HepG2 (cell line): Measurements from ENCODE around the gene PAPOLB. TPM values are rescaled to one million over a fixed set of nuclear protein-coding genes. Genes with fewer than 3 reads are reported as not detected.
A peak's percentile ranks its signal among the peaks of the same experiment; 100 is the strongest.

ENCODE experiments used
- ERF ChIP-seq: IDR thresholded peaks from 2 replicates; pipeline ENCODE4 v1.6.1; 2018; ENCODE audit warnings: missing biosample characterization, missing genetic modification reagents
- FOSL2 ChIP-seq: sonication (generic); formaldehyde crosslinking; IDR thresholded peaks from 2 replicates; pipeline ENCODE4 v1.4.0; 2020; ENCODE audit warnings: missing genetic modification reagents
- GABPB1 ChIP-seq: IDR thresholded peaks from 2 replicates; pipeline ENCODE4 v1.6.1; 2016; ENCODE audit warnings: mild to moderate bottlenecking, missing genetic modification reagents, moderate library complexity, missing compliant biosample characterization
- GPN1 ChIP-seq: sonication (generic); formaldehyde crosslinking; IDR thresholded peaks from 2 replicates; pipeline ENCODE4 v1.5.1; 2020; ENCODE audit warnings: missing genetic modification reagents, borderline replicate concordance
- HES4 ChIP-seq: sonication (generic); formaldehyde crosslinking; IDR thresholded peaks from 2 replicates; pipeline ENCODE4 v1.9.0; 2021; ENCODE audit warnings: mild to moderate bottlenecking, missing genetic modification reagents, borderline replicate concordance
- KDM1A ChIP-seq: IDR thresholded peaks from 2 replicates; pipeline ENCODE4 v1.6.1; 2016; ENCODE audit warnings: missing compliant biosample characterization
- MZF1 ChIP-seq: sonication (generic); formaldehyde crosslinking; IDR thresholded peaks from 2 replicates; pipeline ENCODE4 v1.8.1; 2023; ENCODE audit warnings: mild to moderate bottlenecking, missing genetic modification reagents, borderline replicate concordance
- NFE2L1 ChIP-seq: sonication (generic); formaldehyde crosslinking; IDR thresholded peaks from 2 replicates; pipeline ENCODE4 v1.4.0; 2020; ENCODE audit warnings: missing genetic modification reagents, mild to moderate bottlenecking, borderline replicate concordance
- SATB2 ChIP-seq: sonication (generic); formaldehyde crosslinking; IDR thresholded peaks from 2 replicates; pipeline ENCODE4 v1.5.0; 2020; ENCODE audit warnings: missing genetic modification reagents
- SIN3B ChIP-seq: fragments of 150-350 bp; IDR thresholded peaks from 2 replicates; pipeline ENCODE4 v1.6.1; 2014; ENCODE audit warnings: low read length
- SMYD3 ChIP-seq: sonication (generic); formaldehyde crosslinking; IDR thresholded peaks from 2 replicates; pipeline ENCODE4 v1.8.1; 2023; ENCODE audit warnings: mild to moderate bottlenecking, missing genetic modification reagents
- SRSF9 ChIP-seq: fragments of 200-400 bp; formaldehyde crosslinking; IDR thresholded peaks from 2 replicates; pipeline ENCODE4 v1.6.1; 2018; ENCODE audit warnings: borderline replicate concordance, mild to moderate bottlenecking, low read depth, low read length; ENCODE audit not compliant: insufficient read depth, poor library complexity, severe bottlenecking
- TBX2 ChIP-seq: sonication (generic); formaldehyde crosslinking; IDR thresholded peaks from 2 replicates; pipeline ENCODE4 v1.5.0; 2020; ENCODE audit warnings: missing genetic modification reagents, mild to moderate bottlenecking, borderline replicate concordance
- TCF12 ChIP-seq, 2 experiments: fragments of 450-650 bp in 1 of 2; sonication (generic) in 1 of 2; formaldehyde crosslinking in 1 of 2; IDR thresholded peaks; 2 replicates each; pipeline versions ENCODE4 v1.6.1 to v1.8.0; 2017 to 2022; ENCODE audit warnings: antibody characterized with exemption in 1 of 2, mild to moderate bottlenecking in 1 of 2, missing genetic modification reagents in 1 of 2, moderate library complexity in 1 of 2
- ZBTB1 ChIP-seq: sonication (generic); formaldehyde crosslinking; IDR thresholded peaks from 2 replicates; pipeline ENCODE4 v1.4.0; 2020; ENCODE audit warnings: missing genetic modification reagents, borderline replicate concordance
- ZFP1 ChIP-seq: IDR thresholded peaks from 2 replicates; pipeline ENCODE4 v1.6.1; 2016
- ZNF773 ChIP-seq: sonication (generic); formaldehyde crosslinking; IDR thresholded peaks from 2 replicates; pipeline ENCODE4 v1.4.0; 2020; ENCODE audit warnings: missing genetic modification reagents, borderline replicate concordance
- ZNF775 ChIP-seq: sonication (generic); formaldehyde crosslinking; IDR thresholded peaks from 2 replicates; pipeline ENCODE4 v1.4.0; 2020; ENCODE audit warnings: missing genetic modification reagents, mild to moderate bottlenecking, moderate library complexity, borderline replicate concordance
- ZSCAN22 ChIP-seq: sonication (generic); formaldehyde crosslinking; IDR thresholded peaks from 2 replicates; pipeline ENCODE4 v1.4.0; 2020; ENCODE audit warnings: mild to moderate bottlenecking, missing genetic modification reagents
- ZZZ3 ChIP-seq: sonication (generic); formaldehyde crosslinking; IDR thresholded peaks from 2 replicates; pipeline ENCODE4 v1.4.0; 2020; ENCODE audit warnings: missing genetic modification reagents, mild to moderate bottlenecking, borderline replicate concordance
- polyA plus RNA-seq, 8 experiments: library from polyadenylated mRNA; depleted of rRNA in 3 of 8; stranded (reverse) in 7 of 8; unstranded in 1 of 8; fragments of >200 nt; fragmentation: Illumina TruSeq in 4 of 8; extraction: Trizol in 4 of 8; gene quantifications; 2 replicates each; pipeline versions ENCODE4 v1.2.1 to v1.2.3, GENCODE V29; 2011 to 2016; ENCODE audit warnings: low read depth in 4 of 8, missing spikeins in 1 of 8, mixed read lengths in 1 of 8; ENCODE audit not compliant: insufficient read depth in 1 of 8
- total RNA-seq, 5 experiments: library from RNA; depleted of rRNA; stranded (reverse); fragments of >200 nt; fragmentation: Illumina TruSeq; extraction: Trizol; gene quantifications; 2 replicates each; pipeline ENCODE4 v1.2.3, GENCODE V29; 2016; ENCODE audit warnings: low read depth in 1 of 5
- TF ChIP-seq, protein P1 (sequence below): sonication (generic); formaldehyde crosslinking; IDR thresholded peaks from 2 replicates; pipeline ENCODE4 v1.4.0; 2020; ENCODE audit warnings: mild to moderate bottlenecking, missing genetic modification reagents, borderline replicate concordance
- TF ChIP-seq, protein P2 (sequence below): sonication (generic); formaldehyde crosslinking; IDR thresholded peaks from 2 replicates; pipeline ENCODE4 v1.8.1; 2023; ENCODE audit warnings: mild to moderate bottlenecking, missing genetic modification reagents
- TF ChIP-seq, protein P3 (sequence below): IDR thresholded peaks from 2 replicates; pipeline ENCODE4 v1.6.1; 2016
- TF ChIP-seq, protein P4 (sequence below): sonication (generic); formaldehyde crosslinking; IDR thresholded peaks from 2 replicates; pipeline ENCODE4 v1.5.0; 2020; ENCODE audit warnings: mild to moderate bottlenecking, missing genetic modification reagents, borderline replicate concordance

Gene PAPOLB
- total and polyA plus RNA-seq, 2 of the 13 experiments (the other 11 are each of a cell fraction or from before 2014, with no cell fraction given) = not detected

DNA sequence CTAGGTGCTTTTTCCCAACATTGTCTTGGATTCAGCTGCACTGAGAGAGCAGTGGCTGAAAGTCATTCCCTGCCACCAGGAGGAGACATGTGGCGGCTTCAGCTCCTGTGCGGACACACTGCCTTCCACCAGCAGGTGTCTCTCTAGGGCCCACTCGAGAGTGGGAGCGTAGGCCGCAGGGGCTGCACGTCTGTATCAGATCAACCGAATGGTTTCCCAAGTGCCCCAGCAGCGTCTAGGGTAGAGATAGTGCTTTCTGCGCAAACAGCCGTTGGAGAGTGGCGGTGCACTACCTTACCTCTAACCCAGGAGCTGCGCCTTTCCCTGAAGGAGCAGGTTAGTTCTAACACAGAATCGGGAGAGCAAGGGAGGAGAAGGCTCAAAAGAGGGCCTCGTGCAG, 31.7 kb downstream of the PAPOLB start (continued):
- no peak for TF ChIP-seq ZBTB1 (CRISPR knock-in tag)
- no peak for TF ChIP-seq MZF1
- no peak for TF ChIP-seq GABPB1 (CRISPR knock-in tag)
- TF ChIP-seq ERF = peak; percentile 73; the same call in 1 of the 2 replicates
- no peak for TF ChIP-seq KDM1A (CRISPR knock-in tag)
- TF ChIP-seq ZNF775 (CRISPR knock-in tag) = no peak
- TF ChIP-seq, protein P1, sequence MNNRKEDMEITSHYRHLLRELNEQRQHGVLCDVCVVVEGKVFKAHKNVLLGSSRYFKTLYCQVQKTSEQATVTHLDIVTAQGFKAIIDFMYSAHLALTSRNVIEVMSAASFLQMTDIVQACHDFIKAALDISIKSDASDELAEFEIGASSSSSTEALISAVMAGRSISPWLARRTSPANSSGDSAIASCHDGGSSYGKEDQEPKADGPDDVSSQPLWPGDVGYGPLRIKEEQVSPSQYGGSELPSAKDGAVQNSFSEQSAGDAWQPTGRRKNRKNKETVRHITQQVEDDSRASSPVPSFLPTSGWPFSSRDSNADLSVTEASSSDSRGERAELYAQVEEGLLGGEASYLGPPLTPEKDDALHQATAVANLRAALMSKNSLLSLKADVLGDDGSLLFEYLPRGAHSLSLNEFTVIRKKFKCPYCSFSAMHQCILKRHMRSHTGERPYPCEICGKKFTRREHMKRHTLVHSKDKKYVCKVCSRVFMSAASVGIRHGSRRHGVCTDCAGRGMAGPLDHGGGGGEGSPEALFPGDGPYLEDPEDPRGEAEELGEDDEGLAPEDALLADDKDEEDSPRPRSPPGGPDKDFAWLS (CRISPR knock-in tag) = no peak
- no peak for TF ChIP-seq ZNF773 (CRISPR knock-in tag)
- no peak for TF ChIP-seq TCF12 (IDR thresholded peaks at IDR 0.05)
- TF ChIP-seq TCF12 (CRISPR knock-in tag; IDR thresholded peaks at IDR 0.05) = no peak
- no peak for TF ChIP-seq TBX2 (CRISPR knock-in tag)
- no peak for TF ChIP-seq ZZZ3
- peak; percentile 46 for TF ChIP-seq FOSL2 (CRISPR knock-in tag)
- no peak for TF ChIP-seq HES4 (CRISPR knock-in tag)
- TF ChIP-seq GPN1 = no peak
- TF ChIP-seq SIN3B = no peak
- no peak for TF ChIP-seq ZSCAN22 (CRISPR knock-in tag)
- no peak for TF ChIP-seq NFE2L1 (CRISPR knock-in tag)
- TF ChIP-seq, protein P2, sequence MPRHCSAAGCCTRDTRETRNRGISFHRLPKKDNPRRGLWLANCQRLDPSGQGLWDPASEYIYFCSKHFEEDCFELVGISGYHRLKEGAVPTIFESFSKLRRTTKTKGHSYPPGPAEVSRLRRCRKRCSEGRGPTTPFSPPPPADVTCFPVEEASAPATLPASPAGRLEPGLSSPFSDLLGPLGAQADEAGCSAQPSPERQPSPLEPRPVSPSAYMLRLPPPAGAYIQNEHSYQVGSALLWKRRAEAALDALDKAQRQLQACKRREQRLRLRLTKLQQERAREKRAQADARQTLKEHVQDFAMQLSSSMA (CRISPR knock-in tag) = no peak
- no peak for TF ChIP-seq SMYD3 (CRISPR knock-in tag)
- no peak for TF ChIP-seq SRSF9
- TF ChIP-seq, protein P3, sequence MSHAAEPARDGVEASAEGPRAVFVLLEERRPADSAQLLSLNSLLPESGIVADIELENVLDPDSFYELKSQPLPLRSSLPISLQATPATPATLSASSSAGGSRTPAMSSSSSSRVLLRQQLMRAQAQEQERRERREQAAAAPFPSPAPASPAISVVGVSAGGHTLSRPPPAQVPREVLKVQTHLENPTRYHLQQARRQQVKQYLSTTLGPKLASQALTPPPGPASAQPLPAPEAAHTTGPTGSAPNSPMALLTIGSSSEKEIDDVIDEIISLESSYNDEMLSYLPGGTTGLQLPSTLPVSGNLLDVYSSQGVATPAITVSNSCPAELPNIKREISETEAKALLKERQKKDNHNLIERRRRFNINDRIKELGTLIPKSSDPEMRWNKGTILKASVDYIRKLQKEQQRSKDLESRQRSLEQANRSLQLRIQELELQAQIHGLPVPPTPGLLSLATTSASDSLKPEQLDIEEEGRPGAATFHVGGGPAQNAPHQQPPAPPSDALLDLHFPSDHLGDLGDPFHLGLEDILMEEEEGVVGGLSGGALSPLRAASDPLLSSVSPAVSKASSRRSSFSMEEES (CRISPR knock-in tag) = no peak
- TF ChIP-seq, protein P4, sequence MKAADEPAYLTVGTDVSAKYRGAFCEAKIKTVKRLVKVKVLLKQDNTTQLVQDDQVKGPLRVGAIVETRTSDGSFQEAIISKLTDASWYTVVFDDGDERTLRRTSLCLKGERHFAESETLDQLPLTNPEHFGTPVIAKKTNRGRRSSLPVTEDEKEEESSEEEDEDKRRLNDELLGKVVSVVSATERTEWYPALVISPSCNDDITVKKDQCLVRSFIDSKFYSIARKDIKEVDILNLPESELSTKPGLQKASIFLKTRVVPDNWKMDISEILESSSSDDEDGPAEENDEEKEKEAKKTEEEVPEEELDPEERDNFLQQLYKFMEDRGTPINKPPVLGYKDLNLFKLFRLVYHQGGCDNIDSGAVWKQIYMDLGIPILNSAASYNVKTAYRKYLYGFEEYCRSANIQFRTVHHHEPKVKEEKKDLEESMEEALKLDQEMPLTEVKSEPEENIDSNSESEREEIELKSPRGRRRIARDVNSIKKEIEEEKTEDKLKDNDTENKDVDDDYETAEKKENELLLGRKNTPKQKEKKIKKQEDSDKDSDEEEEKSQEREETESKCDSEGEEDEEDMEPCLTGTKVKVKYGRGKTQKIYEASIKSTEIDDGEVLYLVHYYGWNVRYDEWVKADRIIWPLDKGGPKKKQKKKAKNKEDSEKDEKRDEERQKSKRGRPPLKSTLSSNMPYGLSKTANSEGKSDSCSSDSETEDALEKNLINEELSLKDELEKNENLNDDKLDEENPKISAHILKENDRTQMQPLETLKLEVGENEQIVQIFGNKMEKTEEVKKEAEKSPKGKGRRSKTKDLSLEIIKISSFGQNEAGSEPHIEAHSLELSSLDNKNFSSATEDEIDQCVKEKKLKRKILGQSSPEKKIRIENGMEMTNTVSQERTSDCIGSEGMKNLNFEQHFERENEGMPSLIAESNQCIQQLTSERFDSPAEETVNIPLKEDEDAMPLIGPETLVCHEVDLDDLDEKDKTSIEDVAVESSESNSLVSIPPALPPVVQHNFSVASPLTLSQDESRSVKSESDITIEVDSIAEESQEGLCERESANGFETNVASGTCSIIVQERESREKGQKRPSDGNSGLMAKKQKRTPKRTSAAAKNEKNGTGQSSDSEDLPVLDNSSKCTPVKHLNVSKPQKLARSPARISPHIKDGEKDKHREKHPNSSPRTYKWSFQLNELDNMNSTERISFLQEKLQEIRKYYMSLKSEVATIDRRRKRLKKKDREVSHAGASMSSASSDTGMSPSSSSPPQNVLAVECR (CRISPR knock-in tag) = peak; percentile 37; the same call in 1 of the 2 replicates
- no peak for TF ChIP-seq SATB2
- no peak for TF ChIP-seq ZFP1 (CRISPR knock-in tag)
